Measurements from ENCODE around the gene CCDC187. TPM values are rescaled to one million over a fixed set of nuclear protein-coding genes. Genes with fewer than 3 reads are reported as not detected.
A peak's percentile ranks its signal among the peaks of the same experiment; 100 is the strongest.

Gene CCDC187
- polyA plus RNA-seq, 3 donors from 2014 or later: not detected

DNA sequence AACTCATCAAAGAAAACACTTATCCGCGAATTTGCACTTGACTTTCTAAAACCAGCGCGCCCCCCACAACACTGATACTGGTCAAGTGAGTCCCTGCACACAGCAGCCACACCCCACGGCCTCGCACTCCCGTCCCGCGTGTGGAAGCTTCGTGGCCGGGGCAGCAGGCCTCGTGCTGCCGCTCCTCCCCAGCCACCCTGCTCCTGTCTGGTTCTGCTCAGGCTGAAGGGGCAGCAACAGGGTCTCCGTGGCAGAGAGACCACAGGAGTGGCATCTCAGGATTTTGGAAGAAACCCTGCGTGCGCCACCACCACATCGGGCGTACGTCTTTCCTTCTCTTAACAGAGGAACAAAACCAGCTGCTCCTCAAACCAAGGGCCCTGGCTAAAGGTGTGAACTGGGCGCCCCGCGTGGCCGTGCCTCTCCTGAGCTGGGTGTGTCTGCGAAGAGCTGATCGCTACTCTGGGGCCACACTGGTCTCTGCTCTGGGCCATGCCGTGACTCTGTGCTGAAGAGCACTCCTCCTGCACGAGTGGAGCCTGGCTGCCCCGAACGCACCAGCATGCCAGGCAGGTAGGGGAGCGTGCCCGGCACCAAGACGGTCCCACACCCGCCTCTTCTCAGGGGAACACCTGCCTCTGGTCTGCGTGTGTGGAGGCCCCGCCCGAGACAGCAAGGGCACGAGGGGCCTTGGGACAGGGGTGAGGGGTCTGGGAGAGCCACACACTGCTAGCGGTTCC, 81.6 kb downstream of the CCDC187 start:
- H3K4me3 Mint-ChIP-seq: no peak overlapping the region
- H3K36me3 Mint-ChIP-seq: peaks cover 9 to 23% (median 10%) of the 10 kb centered on the region in 3 donors
- peaks cover 13 to 19% of the 10 kb centered on the region in 2 donors for H3K4me1 Mint-ChIP-seq
- no peak for DNase-seq
- H3K27ac Mint-ChIP-seq: no peak overlapping the region
- H3K9me3 Mint-ChIP-seq: no peaks in the 10 kb centered on the region
- peaks cover 0 to 10% (median 7%) of the 10 kb centered on the region in 3 donors for H3K27me3 Mint-ChIP-seq (ENCODE audit: low read depth in 3 of 3)

DNA sequence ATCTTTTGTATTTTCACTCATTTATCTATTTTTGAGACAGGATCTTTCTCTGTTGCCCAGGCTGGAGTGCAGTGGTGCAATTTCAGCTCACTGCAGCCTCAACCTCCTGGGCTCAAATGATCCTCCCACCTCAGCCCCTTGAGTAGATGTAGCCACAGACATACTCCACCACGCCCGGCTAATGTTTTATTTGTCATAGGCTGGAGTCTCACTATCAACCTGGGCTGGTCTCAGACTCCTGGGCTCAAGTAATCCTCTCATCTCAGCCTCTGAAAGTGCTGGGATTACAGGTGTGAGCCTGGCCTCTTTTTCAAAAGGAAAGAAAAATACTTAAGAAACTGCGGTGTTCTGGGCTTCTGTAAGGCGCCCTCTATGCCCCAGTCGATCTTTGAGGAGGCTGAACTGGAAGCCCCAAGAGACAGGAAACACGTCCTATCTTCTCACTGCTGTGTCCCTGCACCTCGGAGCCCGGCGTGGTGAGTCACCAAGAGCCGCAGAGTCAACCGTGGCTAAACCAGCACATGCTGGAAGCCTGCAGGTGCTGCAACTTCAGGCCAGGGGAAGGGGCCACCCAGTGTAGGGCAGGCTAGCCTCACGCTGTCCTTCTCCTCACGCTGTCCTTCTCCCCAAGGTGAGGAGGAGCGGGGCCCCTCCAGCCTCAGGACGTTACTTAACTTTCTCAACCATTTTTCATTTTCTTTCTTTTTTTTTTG, 83.7 kb downstream of the CCDC187 start:
- Mint-ChIP-seq H3K4me1 (peaks cover 6 to 11% of the 10 kb centered on the region in 2 donors), H3K27me3 (ENCODE audit: low read depth in 3 of 3) (peaks cover 0 to 4% (median 3%) of the 10 kb centered on the region in 3 donors), H3K9me3 (no peaks in the 10 kb centered on the region), H3K36me3 (peaks cover 11 to 30% (median 17%) of the 10 kb centered on the region in 3 donors), H3K27ac (peak overlapping the region in 3 of 6 donors; percentile 11 to 76 (median 13)), H3K4me3 (peak overlapping the region in 1 of 5 donors; percentile 45)
- DNase-seq: peak in 1 of 3 donors; percentile 27

DNA sequence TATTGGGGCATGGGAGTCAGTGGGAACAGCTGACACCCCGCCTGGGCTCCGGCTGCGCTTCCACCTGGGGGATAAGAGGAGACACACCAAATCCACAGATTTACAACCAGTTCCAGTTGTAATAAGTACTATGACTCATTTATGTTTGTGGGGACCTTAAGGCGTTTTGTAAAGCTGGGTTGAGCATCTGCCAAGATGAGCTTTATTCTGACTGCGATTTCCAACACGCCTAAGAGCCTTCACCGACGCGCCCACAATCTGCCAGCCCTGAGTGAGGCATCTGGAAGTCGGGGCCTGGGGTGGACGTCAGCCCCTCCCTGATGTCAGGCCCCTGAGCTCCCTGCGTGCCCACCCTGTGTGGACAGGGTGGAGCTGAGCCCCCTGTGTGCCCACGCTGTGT, 84.6 kb downstream of the CCDC187 start:
- Mint-ChIP-seq H3K27me3 (ENCODE audit: low read depth in 3 of 3) (peaks cover 0 to 3% (median 3%) of the 10 kb centered on the region in 3 donors), H3K27ac (no peak overlapping the region), H3K4me1 (peaks cover 2 to 6% of the 10 kb centered on the region in 2 donors), H3K9me3 (no peaks in the 10 kb centered on the region), H3K36me3 (peaks cover 10 to 31% (median 22%) of the 10 kb centered on the region in 3 donors), H3K4me3 (no peak overlapping the region)
- DNase-seq: no peak

DNA sequence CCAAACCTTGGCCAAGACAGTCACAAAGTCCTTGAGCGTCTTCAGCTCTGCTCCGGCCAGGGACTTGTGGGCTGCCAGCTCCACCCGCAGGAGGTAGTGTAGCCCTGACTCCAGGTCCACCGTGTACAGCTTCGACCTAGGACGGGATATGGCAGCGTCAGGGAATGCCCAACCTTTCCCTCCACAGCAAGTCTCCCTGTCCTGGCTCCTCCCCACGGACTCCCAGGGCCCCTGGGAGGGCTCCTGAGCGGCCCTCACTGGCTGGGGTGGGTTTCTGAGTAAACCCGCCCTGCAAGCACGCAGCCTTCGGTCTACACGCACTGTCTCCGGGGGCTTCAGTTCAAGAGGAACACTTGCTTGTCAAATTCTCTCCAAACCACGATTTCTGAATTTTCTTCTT, 85.2 kb downstream of the CCDC187 start:
- Mint-ChIP-seq H3K27ac (no peak overlapping the region), H3K4me3 (no peak overlapping the region), H3K27me3 (ENCODE audit: low read depth in 3 of 3) (peaks cover 0 to 3% (median 0%) of the 10 kb centered on the region in 3 donors), H3K36me3 (peaks cover 10 to 37% (median 22%) of the 10 kb centered on the region in 3 donors), H3K4me1 (peaks cover 2 to 6% of the 10 kb centered on the region in 2 donors), H3K9me3 (no peaks in the 10 kb centered on the region)
- no peak for DNase-seq

DNA sequence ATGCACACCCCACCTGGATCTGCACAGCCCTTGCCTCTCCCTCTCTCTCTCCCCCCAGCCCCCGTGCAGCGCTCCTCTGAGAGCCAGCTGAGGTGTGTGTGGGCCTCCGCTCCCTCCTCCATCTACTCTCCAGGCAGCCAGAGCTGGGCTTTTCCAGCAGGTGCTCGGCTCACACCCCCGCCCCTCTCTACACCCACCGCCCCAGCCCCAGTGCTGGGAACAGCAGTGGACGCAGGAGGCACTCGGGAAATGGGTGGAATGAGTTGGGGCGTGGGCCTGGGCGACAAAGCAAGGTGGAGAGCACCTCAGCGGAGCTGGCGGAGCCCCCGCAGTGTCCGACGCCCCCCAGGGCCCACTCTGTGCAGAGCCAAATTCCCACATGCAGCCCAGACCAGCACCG, 85.6 kb downstream of the CCDC187 start:
- Mint-ChIP-seq H3K36me3 (peaks cover 10 to 34% (median 20%) of the 10 kb centered on the region in 3 donors), H3K27ac (no peak overlapping the region), H3K4me1 (peaks cover 2 to 6% of the 10 kb centered on the region in 2 donors), H3K9me3 (no peaks in the 10 kb centered on the region), H3K4me3 (no peak overlapping the region), H3K27me3 (ENCODE audit: low read depth in 3 of 3) (peaks cover 0 to 3% (median 0%) of the 10 kb centered on the region in 3 donors)
- DNase-seq: no peak

DNA sequence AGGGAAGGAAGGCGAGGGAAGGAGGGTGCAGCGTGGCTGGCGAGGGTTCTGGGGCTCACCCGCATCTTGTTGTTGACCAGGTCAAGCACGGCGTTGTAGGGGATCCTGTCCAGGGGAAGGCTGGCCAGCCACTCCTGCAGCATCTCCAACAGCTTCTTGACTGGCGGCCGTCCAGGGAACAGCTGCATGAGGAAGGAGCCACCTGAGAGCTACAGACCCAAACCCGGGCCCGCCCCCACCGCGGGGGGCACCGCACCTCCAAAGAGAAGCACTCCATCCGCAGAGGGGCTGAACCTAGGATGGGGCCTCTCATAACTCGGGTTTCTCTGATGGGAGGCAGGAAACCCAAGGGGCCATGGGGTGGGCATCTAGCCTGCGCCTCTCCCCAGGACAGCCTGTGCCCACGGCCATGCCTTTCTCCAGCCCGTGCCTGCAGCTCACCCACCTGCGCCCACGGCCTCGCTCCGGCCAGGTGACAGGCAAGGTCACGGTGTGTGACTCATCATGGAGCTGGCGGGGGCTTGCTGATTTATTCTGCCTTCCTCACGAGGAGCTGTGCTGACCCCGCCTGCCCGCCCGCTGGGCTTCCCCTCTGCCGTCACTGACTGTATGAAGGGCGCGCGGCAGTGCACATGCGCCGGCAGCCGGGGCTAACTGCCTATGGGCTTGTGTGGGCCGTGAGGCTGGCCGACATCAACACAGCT, 87.2 kb downstream of the CCDC187 start:
- H3K4me1 Mint-ChIP-seq: peaks cover 0 to 2% of the 10 kb centered on the region in 2 donors
- no peak overlapping the region for H3K27ac Mint-ChIP-seq
- peaks cover 11 to 35% (median 23%) of the 10 kb centered on the region in 3 donors for H3K36me3 Mint-ChIP-seq
- no peak for DNase-seq
- no peak overlapping the region for H3K4me3 Mint-ChIP-seq
- no peaks in the 10 kb centered on the region for H3K9me3 Mint-ChIP-seq
- no peaks in the 10 kb centered on the region for H3K27me3 Mint-ChIP-seq (ENCODE audit: low read depth in 3 of 3)

DNA sequence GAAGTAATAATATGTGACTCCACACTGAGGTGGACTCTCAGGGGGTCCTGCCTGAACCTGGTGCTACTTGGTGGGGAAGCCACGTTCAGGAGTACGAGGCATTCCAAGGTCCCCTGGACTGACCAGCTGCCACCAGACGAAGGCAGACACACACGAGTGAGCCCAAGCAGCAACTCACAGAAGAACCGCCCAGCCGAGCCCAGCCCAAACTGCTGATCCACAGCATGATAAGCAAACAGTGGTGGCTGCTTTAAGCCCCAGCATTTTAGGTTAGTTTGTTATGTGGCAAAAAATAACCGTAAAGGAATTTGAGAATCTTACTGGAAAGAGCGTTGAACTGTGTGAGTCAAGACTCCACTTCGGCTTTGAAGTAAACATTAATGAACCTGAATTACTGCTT, 90.2 kb downstream of the CCDC187 start:
- Mint-ChIP-seq H3K27me3 (ENCODE audit: low read depth in 3 of 3) (peaks cover 0 to 2% (median 0%) of the 10 kb centered on the region in 3 donors), H3K9me3 (no peaks in the 10 kb centered on the region), H3K27ac (no peak overlapping the region), H3K36me3 (peaks cover 9 to 27% (median 23%) of the 10 kb centered on the region in 3 donors), H3K4me1 (no peaks in the 10 kb centered on the region), H3K4me3 (no peak overlapping the region)
- no peak for DNase-seq

DNA sequence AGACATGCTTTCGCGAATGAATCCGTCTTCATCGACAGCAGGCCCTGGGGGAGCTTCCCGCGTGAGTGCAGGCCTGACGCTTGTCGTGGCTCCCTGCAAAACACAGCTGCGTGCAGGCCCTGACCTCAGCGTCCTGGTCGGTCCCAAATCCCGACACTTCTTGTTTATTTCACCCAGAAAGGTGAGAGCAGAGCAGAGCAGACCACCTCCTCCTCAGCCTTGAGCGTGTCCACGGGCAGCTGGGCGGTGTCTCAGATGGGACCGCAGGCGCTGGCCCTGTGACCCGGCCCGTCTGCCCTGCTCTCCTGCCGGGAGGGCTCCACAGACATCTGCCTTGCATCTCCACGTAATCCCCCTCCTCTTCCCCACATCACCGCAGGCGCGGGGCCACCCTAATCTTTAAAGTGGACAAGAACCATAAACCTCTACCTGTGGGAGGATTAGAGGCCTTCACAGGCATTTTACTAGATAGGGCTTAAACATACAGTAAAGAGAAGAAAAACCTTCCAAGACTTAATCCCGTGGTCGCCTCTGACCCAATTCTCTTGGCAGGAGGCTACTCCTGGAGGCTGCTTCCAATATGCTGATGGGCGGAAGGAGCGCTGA, 91.4 kb downstream of the CCDC187 start:
- H3K36me3 Mint-ChIP-seq: peaks cover 13 to 33% (median 23%) of the 10 kb centered on the region in 3 donors
- H3K4me1 Mint-ChIP-seq: peaks cover 0 to under 1% of the 10 kb centered on the region in 2 donors
- no peaks in the 10 kb centered on the region for H3K9me3 Mint-ChIP-seq
- H3K4me3 Mint-ChIP-seq: no peak overlapping the region
- H3K27ac Mint-ChIP-seq: peak overlapping the region in 1 of 6 donors; percentile 22
- H3K27me3 Mint-ChIP-seq (ENCODE audit: low read depth in 3 of 3): peaks cover 0 to 2% (median 0%) of the 10 kb centered on the region in 3 donors
- no peak for DNase-seq

DNA sequence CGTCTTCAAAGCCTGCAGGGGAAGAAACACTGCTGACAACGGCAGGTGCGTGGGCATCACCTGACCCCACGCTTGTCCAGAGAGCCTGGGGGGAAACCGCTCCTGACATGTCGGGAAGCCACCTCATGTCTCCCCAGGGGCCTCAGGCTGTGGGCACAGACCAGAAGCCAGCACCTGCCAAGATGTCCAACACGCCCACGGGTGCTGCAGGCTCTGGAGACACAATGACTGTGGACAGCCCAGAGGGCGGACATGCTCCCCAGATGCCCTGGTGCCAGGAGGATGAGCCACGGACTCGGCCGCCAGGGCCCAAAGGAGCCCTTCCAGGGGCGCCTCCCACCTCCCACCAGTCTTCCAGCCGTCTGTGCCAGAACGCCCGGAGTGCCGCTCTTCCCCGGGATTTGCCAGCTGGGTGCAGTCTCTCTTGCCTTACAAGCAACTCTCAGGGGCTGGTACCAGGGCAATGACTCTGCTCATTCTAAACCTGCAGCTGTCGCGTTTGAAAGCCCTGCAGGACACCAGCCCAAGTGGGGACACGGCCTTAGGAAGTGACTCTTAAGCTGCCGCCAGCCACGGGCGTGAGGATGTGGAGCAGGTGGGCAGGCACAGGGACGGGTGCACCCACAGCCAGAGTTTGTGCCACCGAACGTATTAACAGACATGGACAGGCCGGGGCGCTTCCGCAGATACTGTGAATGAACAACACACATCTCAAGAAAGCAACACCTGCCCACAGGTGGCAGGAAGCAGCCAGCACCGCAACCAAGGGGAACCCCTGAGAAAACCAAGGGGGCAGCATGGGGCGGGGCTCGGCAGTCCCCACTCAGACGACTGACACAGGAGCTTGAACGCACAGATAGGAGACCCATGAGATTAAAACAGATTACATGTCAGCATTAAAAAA, 92.2 kb downstream of the CCDC187 start:
- no peak overlapping the region for H3K4me3 Mint-ChIP-seq
- DNase-seq: no peak
- H3K9me3 Mint-ChIP-seq: no peaks in the 10 kb centered on the region
- peaks cover 5 to 8% of the 10 kb centered on the region in 2 donors for H3K4me1 Mint-ChIP-seq
- peaks cover 0 to 2% (median 2%) of the 10 kb centered on the region in 3 donors for H3K27me3 Mint-ChIP-seq (ENCODE audit: low read depth in 3 of 3)
- H3K27ac Mint-ChIP-seq: no peak overlapping the region
- peaks cover 18 to 40% (median 30%) of the 10 kb centered on the region in 3 donors for H3K36me3 Mint-ChIP-seq

DNA sequence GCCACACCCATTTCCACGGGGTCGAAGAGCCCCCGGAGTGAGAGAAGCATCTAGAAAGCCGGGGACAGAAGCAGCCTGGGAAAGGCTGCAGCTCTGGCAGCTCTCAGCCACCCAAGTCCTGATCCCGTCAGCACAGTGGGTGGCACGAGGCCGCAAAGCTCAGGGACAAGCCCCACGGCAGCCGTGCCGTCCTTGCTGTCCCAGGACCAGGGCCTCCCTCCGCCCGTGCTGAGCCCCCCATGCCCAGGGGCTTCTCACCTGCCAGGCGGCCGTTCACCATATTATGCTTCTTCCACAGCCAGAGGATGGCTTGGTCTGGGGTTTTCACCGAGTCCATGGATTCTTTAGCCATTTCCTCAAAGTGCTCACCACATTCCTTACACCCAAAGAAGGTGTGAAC, 92.9 kb downstream of the CCDC187 start:
- Mint-ChIP-seq H3K27me3 (ENCODE audit: low read depth in 3 of 3) (peaks cover 2 to 4% (median 2%) of the 10 kb centered on the region in 3 donors), H3K4me1 (peaks cover 5 to 15% of the 10 kb centered on the region in 2 donors), H3K9me3 (no peaks in the 10 kb centered on the region), H3K27ac (no peak overlapping the region), H3K4me3 (no peak overlapping the region), H3K36me3 (peaks cover 25 to 45% (median 35%) of the 10 kb centered on the region in 3 donors)
- DNase-seq: no peak

DNA sequence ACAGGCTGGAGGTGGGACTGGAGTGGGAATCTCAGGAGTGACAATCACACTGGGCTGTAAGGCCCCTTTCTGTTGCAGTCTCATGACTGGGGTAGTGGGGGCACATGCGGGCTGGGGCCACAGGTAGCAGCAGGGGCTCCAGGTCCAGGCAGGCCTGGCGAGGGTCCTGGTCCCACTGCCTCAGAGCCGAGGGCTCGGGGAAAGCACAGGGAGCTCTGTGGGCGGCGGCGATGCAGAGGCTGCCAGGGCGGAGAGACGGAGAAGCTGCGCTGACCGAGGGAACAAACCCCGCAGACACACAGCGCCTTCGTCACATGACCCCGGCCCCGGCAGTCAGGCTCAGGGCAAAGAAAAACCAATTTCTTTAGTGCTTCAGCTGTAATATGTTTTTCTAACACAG, 93.6 kb downstream of the CCDC187 start:
- H3K4me3 Mint-ChIP-seq: no peak overlapping the region
- no peak overlapping the region for H3K27ac Mint-ChIP-seq
- H3K36me3 Mint-ChIP-seq: peaks cover 24 to 40% (median 30%) of the 10 kb centered on the region in 3 donors
- H3K4me1 Mint-ChIP-seq: peaks cover 5 to 16% of the 10 kb centered on the region in 2 donors
- DNase-seq: no peak
- peaks cover 2 to 7% (median 4%) of the 10 kb centered on the region in 3 donors for H3K27me3 Mint-ChIP-seq (ENCODE audit: low read depth in 3 of 3)
- H3K9me3 Mint-ChIP-seq: no peaks in the 10 kb centered on the region

DNA sequence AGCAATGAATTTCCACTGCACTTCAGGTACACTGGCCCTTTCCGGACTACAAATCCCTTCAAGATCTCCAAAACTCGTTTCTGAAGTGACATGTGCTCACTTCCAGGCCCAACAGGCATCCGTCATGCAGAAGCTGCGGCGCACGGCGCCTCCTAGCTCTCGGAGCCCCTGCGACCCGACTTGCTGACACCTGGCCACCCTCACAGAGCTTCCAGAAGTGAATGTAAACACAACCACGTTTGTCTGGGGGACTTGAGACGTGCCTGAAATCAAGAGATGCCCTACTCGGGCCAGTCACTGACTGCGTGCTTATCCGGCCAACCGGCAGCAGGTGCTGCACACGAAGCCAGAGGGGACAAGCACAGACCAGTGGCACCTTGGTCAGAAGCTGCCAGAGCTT, 94.1 kb downstream of the CCDC187 start:
- Mint-ChIP-seq H3K9me3 (no peaks in the 10 kb centered on the region), H3K27ac (no peak overlapping the region), H3K4me1 (peaks cover 5 to 16% of the 10 kb centered on the region in 2 donors), H3K36me3 (peaks cover 22 to 35% (median 27%) of the 10 kb centered on the region in 3 donors), H3K4me3 (no peak overlapping the region), H3K27me3 (ENCODE audit: low read depth in 3 of 3) (peaks cover 2 to 7% (median 4%) of the 10 kb centered on the region in 3 donors)
- DNase-seq: no peak
